Measurements from ENCODE around the gene ADARB2. TPM values are rescaled to one million over a fixed set of nuclear protein-coding genes. Genes with fewer than 3 reads are reported as not detected.

The ADARB2 gene
- total RNA-seq, 2 experiments from 2014 or later = 0.63 to 0.99 TPM

DNA sequence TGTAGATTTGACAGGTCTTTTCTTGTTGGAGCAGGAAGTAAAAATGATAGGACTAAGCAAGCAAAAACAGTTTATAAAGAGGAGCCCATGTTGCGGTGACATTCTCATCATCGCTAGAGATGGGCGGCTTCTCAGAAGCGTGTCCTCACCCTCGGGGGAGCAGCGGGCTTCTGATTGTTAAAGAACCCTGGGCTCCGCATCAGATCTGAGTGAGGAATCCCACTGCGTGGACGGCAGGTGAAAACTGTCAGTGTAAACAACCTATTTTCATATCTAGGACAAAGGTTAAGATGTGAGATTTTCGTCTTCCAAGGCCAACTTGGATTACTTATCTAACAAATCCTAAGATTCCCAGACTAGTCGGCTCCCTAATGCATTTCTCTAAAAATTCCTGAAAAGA is 177.6 kb downstream of the ADARB2 start:
- no peaks in the 10 kb centered on the region for H3K36me3 Mint-ChIP-seq (ENCODE audit: low read depth)
- ChIA-PET CTCF (no interaction called here), POLR2A (no interaction called here)
- no peak overlapping the region for H3K4me3 Mint-ChIP-seq
- H3K9me3 Mint-ChIP-seq (ENCODE audit: insufficient read depth) = no peaks in the 10 kb centered on the region
- H3K27me3 Mint-ChIP-seq (ENCODE audit: low read depth) = peaks cover 2% of the 10 kb centered on the region
- DNase-seq (no peak), ATAC-seq (no peak)
- H3K27ac Mint-ChIP-seq = no peak overlapping the region
- H3K4me1 Mint-ChIP-seq (ENCODE audit: low read depth) = no peaks in the 10 kb centered on the region

- Mint-ChIP-seq H3K27me3 (ENCODE audit: low read depth) (peaks cover 2% of the 10 kb centered on the region), H3K36me3 (ENCODE audit: low read depth) (no peaks in the 10 kb centered on the region), H3K9me3 (ENCODE audit: insufficient read depth) (no peaks in the 10 kb centered on the region), H3K4me3 (no peak overlapping the region), H3K27ac (no peak overlapping the region), H3K4me1 (ENCODE audit: low read depth) (no peaks in the 10 kb centered on the region)
- ATAC-seq (no peak), DNase-seq (no peak)
- POLR2A ChIA-PET = no interaction called here
- CTCF ChIA-PET = no interaction called here
These were observed 178.0 kb downstream of the ADARB2 start for GRCh38 chr10:1559311-1559710.

GRCh38 chr10:1558906-1559305 is 178.4 kb downstream of the ADARB2 start:
- ChIA-PET CTCF (no interaction called here), POLR2A (no interaction called here)
- H3K9me3 Mint-ChIP-seq (ENCODE audit: insufficient read depth) = no peaks in the 10 kb centered on the region
- H3K27me3 Mint-ChIP-seq (ENCODE audit: low read depth) = peaks cover 2% of the 10 kb centered on the region
- ATAC-seq = no peak
- no peak overlapping the region for H3K4me3 Mint-ChIP-seq
- no peak for DNase-seq
- H3K4me1 Mint-ChIP-seq (ENCODE audit: low read depth) = no peaks in the 10 kb centered on the region
- H3K36me3 Mint-ChIP-seq (ENCODE audit: low read depth) = no peaks in the 10 kb centered on the region
- no peak overlapping the region for H3K27ac Mint-ChIP-seq

- CTCF ChIA-PET = no interaction called here
- POLR2A ChIA-PET = no interaction called here
- H3K27ac Mint-ChIP-seq = no peak overlapping the region
- no peaks in the 10 kb centered on the region for H3K4me1 Mint-ChIP-seq (ENCODE audit: low read depth)
- H3K4me3 Mint-ChIP-seq = no peak overlapping the region
- H3K36me3 Mint-ChIP-seq (ENCODE audit: low read depth) = no peaks in the 10 kb centered on the region
- ATAC-seq (no peak), DNase-seq (no peak)
- peaks cover 2% of the 10 kb centered on the region for H3K27me3 Mint-ChIP-seq (ENCODE audit: low read depth)
- H3K9me3 Mint-ChIP-seq (ENCODE audit: insufficient read depth) = no peaks in the 10 kb centered on the region
These were observed 180.2 kb downstream of the ADARB2 start for GRCh38 chr10:1557081-1557480.

DNA sequence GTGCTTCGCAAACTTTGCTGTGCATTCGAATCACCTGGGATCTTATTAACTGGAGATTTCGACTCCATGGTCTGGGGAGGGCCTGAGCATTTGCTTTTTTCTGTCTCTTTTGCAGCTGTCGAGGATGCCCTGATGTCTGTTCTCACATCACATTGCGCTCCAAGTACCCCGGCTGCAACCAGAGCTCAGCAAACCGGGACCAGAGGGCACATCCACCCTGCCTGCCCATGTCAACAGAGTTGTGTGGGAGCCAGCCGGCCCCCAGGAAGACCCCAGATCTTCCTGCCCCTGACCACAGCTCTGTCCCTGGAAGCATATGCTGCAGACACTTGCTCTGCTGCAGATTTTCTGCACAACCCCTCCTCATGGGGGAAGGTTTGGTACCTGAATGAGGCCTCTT is 180.8 kb downstream of the ADARB2 start:
- DNase-seq (no peak), ATAC-seq (no peak)
- no peak overlapping the region for H3K27ac Mint-ChIP-seq
- H3K36me3 Mint-ChIP-seq (ENCODE audit: low read depth) = no peaks in the 10 kb centered on the region
- H3K9me3 Mint-ChIP-seq (ENCODE audit: insufficient read depth) = no peaks in the 10 kb centered on the region
- no peaks in the 10 kb centered on the region for H3K4me1 Mint-ChIP-seq (ENCODE audit: low read depth)
- no peak overlapping the region for H3K4me3 Mint-ChIP-seq
- peaks cover 2% of the 10 kb centered on the region for H3K27me3 Mint-ChIP-seq (ENCODE audit: low read depth)
- POLR2A ChIA-PET = no interaction called here
- CTCF ChIA-PET = no interaction called here

DNA sequence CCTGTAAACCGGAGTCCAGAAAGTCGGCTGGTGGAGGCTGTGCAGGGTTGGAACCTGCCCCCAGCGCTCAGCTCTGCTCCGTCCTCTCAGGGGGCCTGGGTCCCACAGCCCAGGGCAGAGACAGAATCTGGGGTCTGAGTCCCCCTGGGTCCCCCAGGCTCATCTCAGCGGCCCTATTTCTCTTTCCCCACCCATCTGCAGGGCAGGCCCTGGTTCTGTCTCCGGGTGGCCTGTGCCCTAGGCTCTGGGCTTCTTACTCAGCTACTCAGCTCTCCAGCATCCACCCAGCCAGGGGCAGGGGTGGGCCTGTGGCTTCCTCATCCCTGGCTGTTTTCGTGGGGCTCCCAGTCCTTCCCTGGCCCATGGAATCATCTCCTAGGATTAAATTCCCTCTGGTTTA is 183.4 kb downstream of the ADARB2 start:
- CTCF ChIA-PET = no interaction called here
- no peaks in the 10 kb centered on the region for H3K36me3 Mint-ChIP-seq (ENCODE audit: low read depth)
- H3K9me3 Mint-ChIP-seq (ENCODE audit: insufficient read depth) = no peaks in the 10 kb centered on the region
- no peak overlapping the region for H3K4me3 Mint-ChIP-seq
- H3K27ac Mint-ChIP-seq = no peak overlapping the region
- POLR2A ChIA-PET = no interaction called here
- no peaks in the 10 kb centered on the region for H3K27me3 Mint-ChIP-seq (ENCODE audit: low read depth)
- ATAC-seq (no peak), DNase-seq (no peak)
- peaks cover 7% of the 10 kb centered on the region for H3K4me1 Mint-ChIP-seq (ENCODE audit: low read depth)

- ChIA-PET CTCF (no interaction called here), POLR2A (no interaction called here)
- Mint-ChIP-seq H3K4me3 (no peak overlapping the region), H3K4me1 (ENCODE audit: low read depth) (peaks cover 7% of the 10 kb centered on the region), H3K36me3 (ENCODE audit: low read depth) (no peaks in the 10 kb centered on the region), H3K27me3 (ENCODE audit: low read depth) (no peaks in the 10 kb centered on the region), H3K9me3 (ENCODE audit: insufficient read depth) (no peaks in the 10 kb centered on the region), H3K27ac (no peak overlapping the region)
- ATAC-seq (no peak), DNase-seq (no peak)
These were observed 184.2 kb downstream of the ADARB2 start for GRCh38 chr10:1552881-1553670.

DNA sequence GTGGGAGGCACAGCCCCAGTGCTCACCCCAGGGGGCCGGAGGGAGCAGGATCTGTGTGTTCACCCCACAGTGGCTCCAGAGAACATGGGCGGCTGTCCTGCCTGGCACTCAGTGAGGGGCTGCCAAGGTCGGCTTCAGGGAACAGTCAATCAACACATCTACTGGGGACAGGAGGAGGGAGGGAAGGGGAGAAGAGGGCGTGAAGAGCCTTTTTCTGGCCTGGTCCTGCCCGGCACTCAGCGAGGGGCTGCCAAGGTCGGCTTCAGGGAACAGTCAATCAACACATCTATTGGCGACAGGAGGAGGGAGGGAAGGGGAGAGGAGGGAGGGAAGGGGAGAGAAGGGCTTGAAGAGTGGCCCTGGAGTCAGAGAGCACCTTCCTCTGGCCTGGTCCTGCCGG is 184.9 kb downstream of the ADARB2 start:
- Mint-ChIP-seq H3K4me1 (ENCODE audit: low read depth) (peaks cover 7% of the 10 kb centered on the region), H3K27ac (no peak overlapping the region), H3K4me3 (no peak overlapping the region), H3K36me3 (ENCODE audit: low read depth) (no peaks in the 10 kb centered on the region), H3K9me3 (ENCODE audit: insufficient read depth) (no peaks in the 10 kb centered on the region), H3K27me3 (ENCODE audit: low read depth) (no peaks in the 10 kb centered on the region)
- ChIA-PET CTCF (no interaction called here), POLR2A (no interaction called here)
- DNase-seq (no peak), ATAC-seq (no peak)

DNA sequence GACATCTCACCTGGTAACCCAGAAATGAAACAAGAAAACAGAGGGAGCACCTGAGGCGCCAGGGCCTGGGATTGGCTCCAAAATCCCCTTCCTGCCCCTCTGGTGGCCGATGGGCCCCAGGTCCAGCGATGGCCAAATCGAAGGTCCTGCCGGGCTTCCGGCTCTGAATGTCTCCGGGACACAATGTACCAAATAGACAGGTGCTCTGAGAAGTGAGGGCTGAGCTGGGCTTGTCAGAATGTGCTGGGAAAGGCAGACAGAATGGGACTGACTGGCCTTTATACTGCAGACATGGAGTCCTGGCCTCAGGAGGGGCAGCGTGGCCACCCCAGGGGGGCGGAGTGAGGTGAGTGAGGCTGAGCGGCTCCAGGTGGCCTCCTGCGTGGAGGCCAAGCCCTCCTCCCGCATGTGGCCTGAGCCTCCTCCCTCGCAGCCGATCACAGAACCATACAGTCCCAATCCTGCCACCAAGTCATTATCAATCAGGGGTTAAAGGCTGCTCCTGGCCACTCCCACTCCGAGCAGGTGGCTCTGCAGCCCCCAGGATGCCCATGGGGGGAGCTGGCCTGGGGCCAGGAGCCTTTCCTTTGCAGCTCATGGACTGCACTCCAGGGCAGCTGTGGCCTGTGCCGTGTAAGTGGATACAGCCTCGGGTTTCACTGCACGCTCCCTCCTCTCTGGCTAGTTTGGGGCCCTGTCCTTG is 185.5 kb downstream of the ADARB2 start:
- ChIA-PET CTCF (no interaction called here), POLR2A (no interaction called here)
- H3K9me3 Mint-ChIP-seq (ENCODE audit: insufficient read depth) = no peaks in the 10 kb centered on the region
- no peak overlapping the region for H3K4me3 Mint-ChIP-seq
- no peak overlapping the region for H3K27ac Mint-ChIP-seq
- H3K4me1 Mint-ChIP-seq (ENCODE audit: low read depth) = peaks cover 7% of the 10 kb centered on the region
- H3K27me3 Mint-ChIP-seq (ENCODE audit: low read depth) = no peaks in the 10 kb centered on the region
- DNase-seq (no peak), ATAC-seq (no peak)
- H3K36me3 Mint-ChIP-seq (ENCODE audit: low read depth) = no peaks in the 10 kb centered on the region

DNA sequence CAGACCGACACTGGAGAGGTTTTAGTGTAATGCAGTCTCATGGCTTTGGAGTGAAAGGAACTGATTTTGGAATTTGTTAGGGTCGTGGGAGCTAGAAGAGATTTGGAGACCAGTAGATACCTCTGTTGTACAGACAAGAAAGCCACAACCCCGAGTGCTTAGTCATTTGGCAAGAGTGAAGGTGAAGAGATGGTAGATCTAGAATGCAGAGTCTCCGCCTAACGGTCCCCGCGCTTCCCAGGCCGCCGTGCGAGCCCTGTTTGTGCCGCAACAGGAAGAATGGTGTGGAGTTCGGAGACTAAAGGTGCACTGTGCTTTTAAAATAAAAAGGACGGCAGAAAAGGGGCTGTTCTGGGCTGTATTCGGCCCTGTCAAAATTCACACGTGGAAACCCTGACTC is 186.7 kb downstream of the ADARB2 start:
- DNase-seq (no peak), ATAC-seq (no peak)
- ChIA-PET POLR2A (no interaction called here), CTCF (interaction anchor here (1.2 kb wide), 1 partner anchor 130 kb away, joined by 3 read pairs; no protein-coding TSS in a partner anchor)
- Mint-ChIP-seq H3K36me3 (ENCODE audit: low read depth) (no peaks in the 10 kb centered on the region), H3K9me3 (ENCODE audit: insufficient read depth) (no peaks in the 10 kb centered on the region), H3K27me3 (ENCODE audit: low read depth) (no peaks in the 10 kb centered on the region), H3K4me3 (no peak overlapping the region), H3K4me1 (ENCODE audit: low read depth) (peaks cover 7% of the 10 kb centered on the region), H3K27ac (no peak overlapping the region)

DNA sequence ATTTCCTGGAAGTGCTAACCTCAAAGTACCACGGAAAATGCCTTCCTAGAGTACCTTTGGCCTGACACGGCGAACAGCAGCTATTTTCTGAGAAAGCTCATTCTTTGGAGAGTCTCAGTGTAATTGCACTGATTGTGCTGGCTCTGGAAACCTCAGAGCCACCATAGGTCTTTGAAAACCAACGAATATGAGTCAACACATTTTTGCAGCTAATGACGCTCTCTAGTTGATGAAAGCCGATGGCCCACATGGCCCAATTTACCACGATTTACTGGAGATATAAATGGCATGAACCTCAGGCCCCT is 187.1 kb downstream of the ADARB2 start:
- no peak overlapping the region for H3K4me3 Mint-ChIP-seq
- H3K36me3 Mint-ChIP-seq (ENCODE audit: low read depth) = no peaks in the 10 kb centered on the region
- DNase-seq (no peak), ATAC-seq (no peak)
- no peak overlapping the region for H3K27ac Mint-ChIP-seq
- H3K27me3 Mint-ChIP-seq (ENCODE audit: low read depth) = no peaks in the 10 kb centered on the region
- H3K4me1 Mint-ChIP-seq (ENCODE audit: low read depth) = peaks cover 7% of the 10 kb centered on the region
- POLR2A ChIA-PET = no interaction called here
- CTCF ChIA-PET = interaction anchor here (1.2 kb wide), 1 partner anchor 130 kb away, joined by 3 read pairs; no protein-coding TSS in a partner anchor
- no peaks in the 10 kb centered on the region for H3K9me3 Mint-ChIP-seq (ENCODE audit: insufficient read depth)

DNA sequence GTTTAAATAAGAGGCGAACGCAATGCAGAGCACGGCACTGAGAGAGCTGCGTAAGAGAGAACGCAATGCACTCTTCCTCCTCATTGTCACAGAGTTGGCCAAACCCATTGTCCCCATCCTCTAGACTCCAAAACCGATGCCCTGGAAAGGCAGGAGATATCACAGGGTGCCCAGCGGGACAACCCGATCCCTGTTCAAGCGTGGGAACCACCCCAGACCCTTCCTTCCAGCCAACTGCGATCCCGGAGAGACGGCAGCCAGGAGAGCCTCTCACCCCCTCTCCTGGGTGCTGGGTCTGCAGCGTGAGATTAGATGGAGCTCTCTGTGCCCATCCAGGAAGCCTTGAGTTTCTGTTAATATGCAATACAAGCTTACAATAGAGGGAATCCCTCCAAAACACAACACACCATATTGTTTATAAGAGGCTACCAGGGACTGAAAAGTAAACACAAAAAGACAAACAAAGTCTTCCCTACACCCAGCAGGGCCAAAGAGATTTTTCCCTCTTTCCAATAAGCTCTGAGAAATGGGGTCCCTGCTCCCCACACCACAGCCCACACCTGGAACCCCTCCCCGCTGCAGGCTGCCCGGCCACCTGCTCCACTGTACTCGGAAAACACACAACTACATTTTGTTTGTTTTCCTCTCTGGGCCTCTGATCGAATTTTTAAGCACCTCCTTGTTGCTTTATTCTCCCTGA is 187.6 kb downstream of the ADARB2 start:
- Mint-ChIP-seq H3K4me1 (ENCODE audit: low read depth) (peaks cover 7% of the 10 kb centered on the region), H3K27me3 (ENCODE audit: low read depth) (no peaks in the 10 kb centered on the region), H3K9me3 (ENCODE audit: insufficient read depth) (no peaks in the 10 kb centered on the region), H3K36me3 (ENCODE audit: low read depth) (no peaks in the 10 kb centered on the region), H3K4me3 (no peak overlapping the region), H3K27ac (no peak overlapping the region)
- no peak for ATAC-seq
- ChIA-PET POLR2A (no interaction called here), CTCF (interaction anchor here (1.2 kb wide), 1 partner anchor 129 kb away, joined by 3 read pairs; no protein-coding TSS in a partner anchor)
- DNase-seq = no peak
